ENCODE data around the gene CD40.
"Not testable (repeated sequence)": the region's sequence is repeated elsewhere in the genome, so short reads cannot be mapped to it uniquely, and the experiment has no call there.

Gene CD40

DNA sequence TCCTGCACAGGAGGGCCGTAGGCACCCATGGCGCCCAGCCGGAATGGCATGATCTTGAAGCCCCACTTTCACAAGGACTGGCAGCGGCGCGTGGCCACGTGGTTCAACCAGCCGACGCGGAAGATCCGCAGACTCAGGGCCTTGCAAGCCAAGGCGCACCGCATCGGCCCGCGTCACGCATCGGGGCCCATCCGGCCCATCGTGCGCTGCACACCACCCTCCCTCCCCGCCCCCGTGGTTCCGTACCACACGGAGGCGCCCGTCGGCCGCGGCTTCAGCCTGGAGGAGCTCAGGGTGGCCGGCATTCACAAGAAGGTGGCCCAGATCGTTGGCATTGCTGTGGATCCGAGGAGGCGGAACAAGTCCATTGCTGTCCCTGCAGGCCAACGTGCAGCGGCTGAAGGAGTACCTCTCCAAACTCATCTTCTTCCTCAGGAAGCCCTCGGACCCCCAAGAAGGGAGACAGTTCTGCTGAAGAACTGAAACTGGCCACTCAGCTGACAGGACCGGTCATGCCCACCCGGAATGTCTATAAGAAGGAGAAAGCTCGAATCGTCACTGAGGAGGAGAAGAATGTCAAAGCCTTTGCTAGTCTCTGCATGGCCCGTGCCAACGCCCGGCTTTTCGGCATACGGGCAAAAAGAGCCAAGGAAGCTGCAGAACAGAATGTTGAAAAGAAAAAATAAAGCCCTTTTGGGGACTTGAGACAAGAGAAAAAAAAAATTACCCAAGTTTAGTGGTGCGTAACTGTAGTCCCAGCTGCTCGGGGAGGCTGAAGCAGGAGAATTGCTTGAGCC is 18.4 kb upstream of the CD40 start:
- no peak for DNase-seq

DNA sequence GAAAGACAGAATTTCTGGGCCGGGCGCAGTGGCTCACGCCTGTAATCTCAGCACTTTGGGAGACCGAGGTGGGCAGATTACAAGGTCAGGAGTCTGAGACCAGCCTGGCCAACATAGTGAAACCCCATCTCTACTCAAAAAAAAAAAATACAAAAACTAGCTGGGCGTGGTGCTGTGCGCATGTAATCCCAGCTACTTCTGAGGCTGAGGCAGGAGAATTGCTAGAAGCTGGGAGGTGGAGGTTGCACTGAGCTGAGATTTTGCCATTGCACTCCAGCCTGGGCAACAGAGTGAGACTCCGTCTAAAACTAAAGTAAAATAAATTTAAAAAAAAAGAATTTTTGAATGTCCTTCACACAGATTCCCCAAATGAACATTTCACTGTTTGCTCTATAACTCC is 17.7 kb upstream of the CD40 start:
- not testable (repeated sequence) for DNase-seq

DNA sequence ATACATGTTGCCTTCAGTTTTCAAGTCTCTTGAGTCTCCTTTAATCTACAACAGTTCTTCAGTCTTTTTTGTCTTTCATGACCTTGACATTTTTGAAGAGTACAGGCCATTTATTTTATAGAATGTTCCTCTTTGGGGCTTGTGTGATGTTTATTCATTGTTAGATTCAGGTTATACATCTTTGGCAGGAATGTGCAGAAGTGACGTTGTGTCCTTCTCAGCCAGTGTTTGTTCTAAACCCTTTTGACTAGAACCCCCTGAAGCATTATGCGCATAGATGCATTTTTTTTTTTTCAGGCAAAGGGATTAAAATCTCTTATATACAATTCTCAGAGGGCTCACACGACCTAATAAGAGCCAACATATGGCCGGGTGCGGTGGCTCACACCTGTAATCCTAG is 17.1 kb upstream of the CD40 start:
- DNase-seq: no peak

DNA sequence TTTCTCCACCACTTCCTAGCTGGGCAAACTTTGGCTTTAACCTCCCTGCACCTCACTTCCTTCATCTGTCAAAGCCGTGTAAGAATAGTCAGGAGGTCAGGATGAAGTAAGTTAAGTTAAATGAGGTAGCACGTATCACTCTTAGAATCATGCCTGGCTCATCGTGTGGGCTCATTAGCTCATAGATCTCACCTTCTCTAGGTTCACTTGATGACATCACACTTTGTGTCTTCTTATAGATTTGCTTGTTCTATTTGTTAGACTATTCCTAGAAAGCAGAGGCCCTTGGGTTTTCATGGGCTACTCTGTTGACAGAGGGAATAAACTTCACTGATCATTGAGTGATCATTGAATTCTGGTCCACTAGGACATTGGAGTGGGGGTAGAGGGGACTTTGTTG is 16.2 kb upstream of the CD40 start:
- DNase-seq: no peak

DNA sequence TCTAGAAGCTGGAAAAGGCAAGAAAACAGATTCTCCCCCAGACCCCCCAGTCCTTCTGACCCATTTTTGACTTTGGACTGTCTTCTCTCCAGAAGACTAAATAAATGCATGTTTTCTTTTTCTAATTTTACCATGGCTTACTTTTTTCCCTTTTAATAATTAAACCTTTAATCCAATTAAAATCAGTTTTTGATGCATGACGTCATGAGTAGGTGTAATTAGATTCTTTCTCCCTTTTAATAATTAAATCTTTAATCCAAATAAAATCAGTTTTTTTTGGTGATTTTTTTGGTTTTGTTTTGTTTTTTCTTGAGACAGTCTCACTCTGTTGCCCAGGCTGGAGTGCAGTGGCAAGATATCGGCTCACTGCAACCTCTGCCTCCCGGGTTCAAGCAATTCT is 15.2 kb upstream of the CD40 start:
- DNase-seq: no peak

DNA sequence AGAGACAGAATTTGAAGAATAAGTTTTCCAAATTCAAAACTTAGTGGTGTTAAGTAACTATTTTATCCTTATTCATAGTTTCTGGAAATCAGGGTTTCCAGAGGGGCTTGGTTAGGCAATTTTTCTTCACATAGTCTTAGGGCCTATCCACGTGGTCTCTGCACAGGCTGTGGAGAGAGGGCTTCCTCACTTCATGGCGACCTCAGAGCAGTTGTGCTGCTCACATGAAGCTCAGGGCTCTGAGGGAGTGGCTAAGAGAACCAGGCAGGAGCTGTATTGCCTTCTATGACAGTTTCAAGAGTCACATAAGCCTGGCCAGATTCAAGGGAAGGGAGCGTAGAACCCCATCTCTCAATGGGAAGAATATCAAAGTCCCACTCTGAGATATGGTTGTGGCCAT is 13.9 kb upstream of the CD40 start:
- DNase-seq: no peak

DNA sequence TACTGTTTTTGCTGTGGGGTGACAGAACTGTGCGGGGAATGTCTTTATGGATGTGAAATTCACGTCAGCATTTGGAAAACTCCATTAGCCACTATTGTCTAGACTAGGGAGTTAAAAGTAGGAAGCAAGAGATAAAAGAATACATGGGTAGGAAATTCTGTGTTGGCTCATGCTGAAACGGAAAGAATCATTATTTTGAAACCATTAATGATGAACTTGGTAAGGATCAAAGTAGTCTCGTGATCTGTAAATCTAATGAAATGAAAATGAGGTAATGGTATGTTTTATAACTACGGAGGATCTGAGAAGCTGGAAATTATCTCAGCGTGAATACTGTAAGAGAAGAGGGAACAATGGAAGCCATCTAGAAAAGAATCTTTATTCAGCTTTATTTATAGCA is 11.1 kb upstream of the CD40 start:
- no peak for DNase-seq

DNA sequence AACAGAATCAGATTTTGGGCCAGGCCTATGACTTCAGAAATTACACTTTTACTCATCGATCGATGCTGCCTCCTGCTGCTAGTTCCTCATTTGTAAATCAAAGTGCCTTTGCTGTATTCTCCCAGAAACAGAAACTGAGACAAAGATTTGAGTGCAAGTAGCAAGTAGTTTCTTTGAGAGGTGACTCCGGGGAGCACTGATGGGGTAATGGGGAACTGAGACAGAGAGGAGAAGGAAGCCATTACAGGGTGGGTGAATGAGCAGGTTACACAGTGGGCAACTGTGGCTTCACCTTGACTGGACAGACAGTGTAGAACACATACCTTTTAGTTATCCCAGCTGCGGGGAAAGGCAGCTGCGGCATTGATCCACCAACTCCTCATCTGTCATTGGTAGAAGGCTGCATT is 9.7 kb upstream of the CD40 start:
- DNase-seq: no peak

DNA sequence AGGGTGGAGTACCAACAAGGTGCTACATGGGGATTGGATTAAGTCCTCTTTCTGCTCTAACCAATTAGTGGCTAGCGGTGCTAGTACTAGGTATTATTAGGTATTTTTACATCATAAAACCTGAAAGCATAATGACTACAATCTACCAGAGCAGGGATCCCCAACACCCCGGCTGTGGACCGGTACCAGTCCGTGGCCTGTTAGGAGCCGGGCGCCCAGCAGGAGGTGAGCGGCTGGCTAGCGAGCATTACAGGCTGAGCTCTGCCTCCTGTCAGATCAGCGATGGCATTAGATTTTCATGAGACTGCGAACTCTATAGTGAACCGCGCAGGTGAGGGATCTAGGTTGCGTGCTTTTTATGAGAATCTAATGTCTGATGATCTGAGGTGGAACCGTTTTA is 9.1 kb upstream of the CD40 start:
- no peak for DNase-seq

DNA sequence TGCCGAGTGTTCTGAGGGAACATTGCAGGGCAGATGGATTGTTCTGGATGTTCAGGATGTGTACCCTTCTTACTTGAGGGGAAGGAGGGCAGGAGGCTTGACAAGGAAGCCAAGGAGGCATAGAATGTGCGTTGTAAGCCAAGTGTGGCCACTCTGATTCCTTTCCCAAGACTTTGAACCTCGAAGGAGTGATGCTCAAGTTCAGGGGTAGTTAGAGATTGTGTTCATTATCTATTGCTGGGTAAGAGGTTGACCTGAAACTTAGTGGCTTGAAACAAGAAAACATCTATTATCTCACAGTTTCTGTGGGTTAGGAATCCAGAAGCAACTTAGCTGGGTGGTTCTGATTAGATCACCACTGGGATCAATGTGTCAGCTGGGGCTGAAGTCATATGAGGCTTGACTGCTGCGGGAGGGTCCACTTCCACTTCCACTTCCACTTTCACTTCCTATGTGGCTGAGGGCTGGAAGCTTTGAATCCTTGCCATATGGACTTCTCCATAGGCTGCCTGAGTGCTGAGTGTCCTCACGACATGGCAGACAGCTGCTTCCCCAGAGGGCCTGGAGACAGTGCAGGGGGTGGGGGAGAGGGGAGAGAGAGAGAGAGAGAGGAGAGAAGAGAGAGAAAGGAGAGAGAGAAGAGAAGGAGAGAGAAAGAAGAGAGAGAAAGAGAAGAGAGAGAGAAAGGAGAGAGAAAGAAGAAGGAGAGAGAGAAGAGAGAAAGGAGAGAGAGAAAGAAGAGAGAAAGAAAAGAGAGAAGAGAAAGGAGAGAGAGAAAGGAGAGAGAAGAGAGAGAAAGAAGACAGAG is 6.9 kb upstream of the CD40 start:
- DNase-seq: no peak

DNA sequence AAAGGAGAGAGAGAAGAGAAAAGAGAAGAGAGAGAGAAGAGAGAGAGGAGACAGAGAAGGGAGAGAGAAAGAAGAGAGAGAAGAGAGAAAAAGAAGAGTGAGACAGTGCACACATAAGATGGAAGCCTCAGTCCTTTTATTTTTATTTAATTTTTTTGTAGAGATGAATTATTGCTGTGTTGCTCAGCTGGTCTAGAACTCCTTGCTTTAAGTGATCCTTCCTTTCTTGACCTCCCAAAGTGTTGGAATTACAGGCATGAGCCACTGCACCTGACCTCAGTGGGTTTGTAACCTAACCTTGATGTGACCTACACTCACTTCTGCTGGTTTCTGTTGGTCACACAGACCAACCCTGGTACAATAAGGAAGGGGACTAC is 6.3 kb upstream of the CD40 start:
- DNase-seq: no peak

DNA sequence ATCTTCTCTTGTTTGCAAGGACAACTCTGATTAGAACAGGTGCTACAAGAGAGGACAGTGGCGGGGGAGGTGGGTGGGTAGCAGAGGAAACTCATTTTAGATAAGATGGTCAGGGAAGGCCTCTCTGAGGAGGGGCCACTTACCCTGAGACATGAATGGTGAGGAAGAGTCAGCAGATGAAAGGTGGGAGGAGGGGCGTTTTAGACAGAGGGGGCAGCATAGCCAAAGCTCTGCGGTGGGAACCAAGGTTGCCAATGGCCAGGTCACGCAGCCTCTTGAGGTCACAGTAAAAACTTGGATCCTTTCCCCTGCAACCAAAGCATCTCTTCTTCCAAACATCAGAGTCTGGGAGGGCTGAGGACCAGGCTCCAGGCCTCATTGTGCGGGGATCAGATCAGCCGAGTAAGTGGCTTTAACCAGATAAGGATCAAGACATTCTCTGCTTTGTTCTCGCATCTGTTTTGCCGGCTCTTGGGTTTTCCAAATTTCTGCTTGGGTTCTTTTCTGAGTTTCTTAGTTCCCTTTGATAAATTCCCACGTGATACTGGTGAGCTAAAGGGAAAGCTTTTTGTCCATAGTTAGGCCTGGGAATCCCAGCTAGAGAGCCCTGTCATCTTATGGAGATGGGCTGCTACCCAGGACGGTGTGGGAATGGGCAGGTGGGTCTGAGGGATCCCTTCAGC is 5.5 kb upstream of the CD40 start:
- no peak for DNase-seq

DNA sequence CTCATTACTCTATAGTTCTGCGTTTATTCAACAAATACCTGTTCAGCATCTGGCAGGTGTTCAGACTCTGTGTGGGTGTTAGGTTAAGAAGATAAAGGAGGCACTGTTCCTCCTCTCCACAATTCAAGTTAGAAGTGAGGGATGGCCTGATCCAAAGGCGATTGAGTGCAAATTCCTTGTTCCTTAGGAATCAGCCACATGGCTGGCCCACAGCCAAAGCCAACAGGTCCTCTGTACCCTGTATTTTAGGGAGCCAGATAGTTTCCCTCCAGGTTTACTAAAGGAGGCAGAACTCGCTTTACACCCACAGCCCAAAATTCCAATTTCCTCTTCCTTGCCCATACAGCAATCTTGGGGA is 5.0 kb upstream of the CD40 start:
- DNase-seq: no peak

DNA sequence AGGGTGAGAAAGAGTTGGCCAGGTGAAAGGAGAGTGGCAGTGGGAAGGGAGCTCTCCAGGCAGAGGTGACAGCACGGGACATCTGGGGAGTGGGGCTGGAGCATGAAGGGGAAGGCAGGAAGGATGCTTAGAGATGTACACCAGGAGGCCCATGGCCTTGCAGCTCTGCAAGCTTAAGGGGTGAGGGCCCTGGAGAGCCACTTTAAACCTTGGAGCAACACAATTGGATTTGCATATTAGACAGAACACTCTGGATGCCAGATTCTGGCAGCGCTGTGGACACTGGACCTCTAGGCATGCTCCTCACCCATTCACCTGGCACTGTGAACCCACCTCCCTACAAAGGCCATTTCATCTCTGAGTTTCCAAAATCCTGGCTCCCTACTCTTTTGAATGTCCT is 3.7 kb upstream of the CD40 start:
- no peak for DNase-seq

DNA sequence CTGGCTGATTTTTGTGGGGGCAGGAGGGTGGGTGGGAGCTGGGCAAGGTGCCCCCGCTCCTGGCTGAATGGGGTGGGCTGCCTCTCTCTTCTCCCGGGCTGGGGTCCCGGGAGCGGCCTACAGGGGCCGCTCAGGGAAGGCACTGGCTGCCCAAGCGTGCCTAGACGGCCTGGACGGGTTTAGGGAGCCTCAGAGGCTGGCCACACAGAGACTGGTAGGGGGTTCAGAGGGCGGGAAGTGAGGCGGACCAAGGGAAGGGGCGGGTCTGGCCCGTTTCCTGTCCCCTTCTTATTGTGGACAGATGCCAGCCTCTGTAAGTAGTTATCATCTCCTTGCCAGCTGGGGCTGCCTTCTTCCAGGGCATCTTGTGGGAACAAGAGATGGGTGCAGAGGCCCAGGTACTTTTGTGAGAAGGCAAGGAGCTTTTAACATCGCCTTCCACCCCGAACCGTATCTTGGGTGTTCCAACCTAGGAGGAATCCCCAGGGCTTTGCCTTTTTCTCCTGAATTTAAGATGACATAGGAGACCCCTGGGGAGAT is 437 bp downstream of the CD40 start:
- no peak for DNase-seq

DNA sequence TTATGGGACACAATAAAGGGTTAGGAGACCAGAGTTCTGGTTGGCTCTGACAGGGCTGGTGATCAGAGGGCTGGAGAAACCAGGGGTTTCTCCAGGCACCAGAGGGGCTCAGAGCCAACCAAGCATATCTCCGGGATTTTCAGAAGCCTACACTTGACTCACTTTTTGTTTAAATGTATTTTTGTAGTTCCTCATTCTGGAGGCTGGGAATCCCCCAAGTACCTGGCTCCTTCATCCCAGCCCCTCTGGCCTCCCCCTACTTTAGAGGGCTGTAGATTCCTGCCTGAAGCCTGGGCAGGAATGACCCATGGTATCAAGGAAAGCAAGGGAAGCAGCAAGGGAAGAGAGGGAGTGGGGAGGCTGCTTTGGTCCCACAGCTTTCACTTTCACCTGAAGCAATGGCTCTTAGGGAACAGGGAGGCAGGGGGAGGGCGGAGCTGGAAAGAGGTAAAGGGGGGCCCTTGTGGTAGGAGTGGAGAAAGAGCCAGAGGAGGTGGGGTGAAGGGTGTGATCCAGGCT is 973 bp downstream of the CD40 start:
- no peak for DNase-seq

DNA sequence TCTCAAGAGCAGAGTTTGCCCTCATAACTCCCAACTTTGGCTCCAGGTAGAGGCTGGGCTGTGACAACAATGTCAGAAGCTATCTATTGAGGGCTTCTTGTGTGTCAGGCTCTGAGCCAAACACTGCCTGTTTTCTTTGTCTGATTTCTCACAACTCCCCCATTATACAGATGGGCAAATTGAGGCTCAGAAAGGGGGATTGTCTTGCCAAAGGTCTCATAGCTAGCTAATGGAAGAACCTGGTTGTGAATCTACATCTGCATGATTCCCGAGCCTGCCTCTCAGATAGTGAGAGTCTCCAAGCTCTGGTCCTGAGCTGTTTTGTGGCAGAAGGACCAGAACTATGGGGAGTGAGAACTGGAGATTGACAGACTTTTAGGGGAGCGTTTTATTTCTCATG is 1.4 kb downstream of the CD40 start:
- DNase-seq: no peak

DNA sequence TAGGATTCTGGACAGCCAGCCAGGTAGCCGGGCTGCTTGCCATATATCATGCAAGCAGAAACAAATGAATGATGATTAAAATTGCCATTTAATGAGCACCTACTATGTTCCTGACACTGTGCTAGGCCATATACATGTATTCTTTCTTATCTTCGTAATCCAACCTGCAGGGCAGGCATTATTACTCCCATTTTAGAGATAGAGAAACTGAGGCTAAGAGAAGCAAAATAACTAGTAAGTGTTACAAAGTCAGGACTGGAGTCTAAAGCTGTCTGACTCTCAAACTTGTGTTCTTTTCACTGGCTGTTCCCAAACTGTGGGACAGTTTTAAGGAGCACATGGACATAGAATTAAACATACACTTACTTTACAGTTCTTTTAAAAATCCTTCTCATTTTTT is 2.0 kb downstream of the CD40 start:
- no peak for DNase-seq

DNA sequence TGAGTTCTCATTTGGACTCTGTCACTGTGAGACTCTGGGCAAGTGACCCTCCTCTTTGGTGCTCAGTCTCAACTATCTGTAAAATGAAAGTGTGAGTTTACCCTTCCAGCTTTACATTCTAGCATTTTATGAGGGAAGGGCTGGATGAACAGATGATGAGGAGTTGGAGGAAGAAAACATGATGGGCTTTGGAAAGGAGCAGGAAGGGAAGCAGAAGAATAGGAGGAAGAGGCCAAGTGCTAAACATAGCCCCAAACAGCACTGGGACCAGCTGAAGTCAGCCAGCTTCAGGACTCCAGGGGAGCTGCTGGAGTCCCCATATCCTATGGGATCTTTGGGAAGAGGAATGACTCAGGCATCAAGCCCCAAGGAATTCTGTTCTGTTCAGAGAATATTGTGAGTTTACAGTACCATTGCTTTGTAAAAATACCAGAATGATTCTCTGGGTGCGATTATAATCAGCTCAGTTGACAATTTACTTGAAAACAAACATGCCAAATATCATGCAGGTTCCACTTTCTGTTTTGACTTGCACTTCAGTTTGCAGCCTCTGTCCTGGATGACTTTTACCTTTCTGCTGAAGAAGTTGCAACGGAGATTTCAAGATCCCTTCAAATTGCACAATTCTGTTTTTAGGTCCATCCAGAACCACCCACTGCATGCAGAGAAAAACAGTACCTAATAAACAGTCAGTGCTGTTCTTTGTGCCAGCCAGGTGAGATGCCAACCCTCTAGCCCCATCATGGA is 3.2 kb downstream of the CD40 start:
- DNase-seq: no peak

DNA sequence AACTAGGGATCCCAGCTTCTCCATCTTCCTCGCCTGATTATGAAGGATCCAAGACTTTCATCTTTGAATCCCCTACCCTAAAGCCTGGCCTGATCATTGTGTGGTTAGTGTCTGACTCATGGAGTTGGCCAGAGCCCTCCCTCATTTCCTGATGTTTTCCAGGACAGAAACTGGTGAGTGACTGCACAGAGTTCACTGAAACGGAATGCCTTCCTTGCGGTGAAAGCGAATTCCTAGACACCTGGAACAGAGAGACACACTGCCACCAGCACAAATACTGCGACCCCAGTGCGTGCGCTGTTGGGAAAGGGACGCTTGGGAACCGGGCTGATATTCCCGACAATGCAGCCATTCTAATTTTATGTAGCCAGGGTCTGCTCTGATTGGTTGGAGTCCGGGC is 4.0 kb downstream of the CD40 start:
- no peak for DNase-seq

DNA sequence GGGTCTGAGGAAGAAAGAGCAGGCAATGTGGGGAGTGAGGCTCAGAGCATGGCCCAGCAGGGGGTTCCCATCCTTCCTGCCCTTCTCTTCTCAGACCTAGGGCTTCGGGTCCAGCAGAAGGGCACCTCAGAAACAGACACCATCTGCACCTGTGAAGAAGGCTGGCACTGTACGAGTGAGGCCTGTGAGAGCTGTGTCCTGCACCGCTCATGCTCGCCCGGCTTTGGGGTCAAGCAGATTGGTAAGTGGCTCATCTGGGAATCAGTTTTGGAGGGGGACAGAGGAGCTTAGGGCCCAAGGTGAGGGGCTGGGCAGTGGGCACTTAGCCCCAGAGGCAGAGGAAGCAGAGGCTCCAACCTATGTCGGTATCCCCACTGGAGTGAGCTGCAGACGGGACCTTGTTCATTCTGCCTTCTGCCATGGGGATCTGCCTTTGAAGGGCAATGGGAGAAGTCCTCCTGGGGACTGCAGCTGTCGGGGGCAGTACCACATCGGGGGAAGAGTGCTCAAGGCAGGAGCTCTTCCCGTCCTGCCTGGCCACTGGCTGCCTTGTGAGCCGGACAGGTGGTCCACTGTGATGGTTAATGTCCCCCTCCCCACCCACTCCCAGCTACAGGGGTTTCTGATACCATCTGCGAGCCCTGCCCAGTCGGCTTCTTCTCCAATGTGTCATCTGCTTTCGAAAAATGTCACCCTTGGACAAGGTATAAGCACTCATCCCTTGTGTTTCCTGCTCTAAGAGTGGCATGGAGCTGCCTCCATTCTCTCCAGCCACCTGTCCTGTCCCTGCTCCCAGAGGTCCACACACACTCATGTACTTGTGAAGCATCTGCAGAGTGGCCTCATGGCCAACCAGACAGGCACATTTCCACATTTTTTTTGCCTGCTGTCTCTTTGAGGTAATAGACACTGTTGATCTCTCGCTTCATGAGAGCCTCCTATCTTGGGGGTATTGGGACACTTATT is 4.7 kb downstream of the CD40 start:
- DNase-seq: no peak
